ENCODE results near the gene CMTM7. TPM values are rescaled to one million over a fixed set of nuclear protein-coding genes. Genes with fewer than 3 reads are reported as not detected.

The CMTM7 gene
- total and polyA plus RNA-seq, 10 of the 15 experiments (the other 5 are each of a cell fraction or from before 2014, with no cell fraction given), result 3.7 to 36.4 (median 14.7) TPM

DNA sequence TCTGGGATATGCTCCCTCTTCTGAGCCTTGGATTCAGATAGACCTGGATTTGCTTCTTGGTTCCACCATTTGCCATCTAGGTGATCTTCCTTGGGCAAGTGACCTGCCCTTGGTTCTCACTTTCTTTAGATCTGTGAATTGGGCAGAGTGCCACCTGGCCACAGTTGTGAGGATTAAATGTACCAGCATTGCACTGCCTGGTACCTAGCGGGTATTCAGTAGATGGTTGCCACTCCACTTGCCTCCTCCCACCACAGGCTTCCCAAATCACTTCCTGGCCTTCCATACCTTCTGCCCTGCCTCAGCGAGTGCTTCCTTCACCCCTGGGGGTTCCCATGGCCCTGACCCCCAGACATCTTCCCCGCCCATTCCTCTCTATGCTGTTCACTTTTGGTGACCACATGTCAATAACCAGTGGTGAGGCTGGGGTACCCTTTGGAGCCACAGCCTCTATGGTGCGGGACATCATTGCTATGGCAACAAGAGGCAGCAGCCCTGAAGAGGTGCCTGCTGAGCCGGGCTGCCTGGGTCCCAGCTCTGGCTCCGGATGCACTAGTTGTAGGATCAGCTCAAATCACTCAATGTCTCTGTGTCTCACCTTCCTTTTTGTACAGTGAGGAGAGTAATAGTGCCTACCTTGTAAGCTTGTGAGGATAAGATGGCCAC lies 40.5 kb downstream of the CMTM7 start (continued):
- TF ChIP-seq, protein P1, sequence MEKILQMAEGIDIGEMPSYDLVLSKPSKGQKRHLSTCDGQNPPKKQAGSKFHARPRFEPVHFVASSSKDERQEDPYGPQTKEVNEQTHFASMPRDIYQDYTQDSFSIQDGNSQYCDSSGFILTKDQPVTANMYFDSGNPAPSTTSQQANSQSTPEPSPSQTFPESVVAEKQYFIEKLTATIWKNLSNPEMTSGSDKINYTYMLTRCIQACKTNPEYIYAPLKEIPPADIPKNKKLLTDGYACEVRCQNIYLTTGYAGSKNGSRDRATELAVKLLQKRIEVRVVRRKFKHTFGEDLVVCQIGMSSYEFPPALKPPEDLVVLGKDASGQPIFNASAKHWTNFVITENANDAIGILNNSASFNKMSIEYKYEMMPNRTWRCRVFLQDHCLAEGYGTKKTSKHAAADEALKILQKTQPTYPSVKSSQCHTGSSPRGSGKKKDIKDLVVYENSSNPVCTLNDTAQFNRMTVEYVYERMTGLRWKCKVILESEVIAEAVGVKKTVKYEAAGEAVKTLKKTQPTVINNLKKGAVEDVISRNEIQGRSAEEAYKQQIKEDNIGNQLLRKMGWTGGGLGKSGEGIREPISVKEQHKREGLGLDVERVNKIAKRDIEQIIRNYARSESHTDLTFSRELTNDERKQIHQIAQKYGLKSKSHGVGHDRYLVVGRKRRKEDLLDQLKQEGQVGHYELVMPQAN (conservative IDR thresholded peaks at IDR 0.05), result no peak
- TF ChIP-seq ATF7 (IDR thresholded peaks at IDR 0.05; ENCODE audit: low read depth) (no peak), LARP7 (IDR thresholded peaks at IDR 0.05) (no peak), TCF12 (IDR thresholded peaks at IDR 0.05; ENCODE audit: low read depth, low read length) (no peak), YBX1 (IDR thresholded peaks at IDR 0.05) (no peak), HCFC1 (IDR thresholded peaks at IDR 0.05; ENCODE audit: low read length) (no peak)

DNA sequence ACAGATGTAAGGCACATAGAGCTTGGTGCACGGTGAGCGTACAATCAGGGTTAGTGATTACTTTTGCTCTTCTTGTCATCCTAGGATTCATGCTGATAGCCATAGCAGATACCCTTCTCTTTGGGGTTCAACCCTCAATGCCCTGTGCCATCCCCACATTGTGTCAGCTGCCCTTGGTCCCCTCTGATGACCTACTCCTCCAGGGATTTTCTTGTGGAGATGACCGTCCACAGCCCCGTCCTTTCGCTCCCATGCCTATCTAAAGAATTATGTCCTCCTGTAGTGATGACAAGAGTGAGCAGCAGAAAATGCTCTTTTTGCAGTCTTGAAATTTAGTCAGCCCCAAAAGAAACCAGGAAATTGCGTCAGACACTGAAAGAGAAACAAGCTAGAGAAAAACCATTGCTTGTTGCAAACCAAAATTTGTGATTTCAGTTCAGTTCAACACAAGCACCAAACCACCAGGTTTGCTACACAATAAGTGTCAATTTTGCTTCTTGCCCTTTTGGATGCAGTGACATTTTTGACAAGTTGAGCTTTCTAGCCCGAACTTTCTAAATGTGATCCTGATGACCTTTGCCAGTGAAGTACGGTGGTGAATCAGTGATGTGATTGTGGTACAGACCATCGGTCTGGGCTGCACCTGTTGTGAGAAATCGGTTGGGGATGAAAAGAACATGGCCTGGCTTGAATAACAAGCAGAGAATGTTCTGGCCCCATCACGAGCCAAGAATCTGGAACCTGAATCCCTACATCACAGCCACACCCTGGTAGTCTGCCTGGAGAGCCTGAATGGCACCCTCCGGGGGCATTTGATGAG lies 41.3 kb downstream of the CMTM7 start:
- Histone ChIP-seq H3K4me1 (ENCODE audit: control insufficient read depth, insufficient read depth, low read length) (peaks cover 55% of the 10 kb centered on the region), H3K9ac (ENCODE audit: control insufficient read depth, insufficient read depth, low read length) (no peak overlapping the region), H3K4me3 (peak overlapping the region; percentile 55; the same call in 1 of the 2 replicates), H3K36me3 (ENCODE audit: control insufficient read depth in 2 of 2, insufficient read depth in 2 of 2, low read length in 1 of 2) (no peaks in the 10 kb centered on the region), H3K9me3 (replicated peaks; ENCODE audit: control insufficient read depth, insufficient read depth, low read length) (no peaks in the 10 kb centered on the region), H3K4me2 (ENCODE audit: control insufficient read depth, insufficient read depth) (peak overlapping the region; percentile 44), H4K20me1 (ENCODE audit: control insufficient read depth, insufficient read depth) (no peaks in the 10 kb centered on the region), H3K27ac (ENCODE audit: control insufficient read depth, insufficient read depth) (peak overlapping the region; percentile 53), H3K79me2 (ENCODE audit: control insufficient read depth, insufficient read depth, low read length) (no peaks in the 10 kb centered on the region), H3K27me3 (replicated peaks in 1 of 2; ENCODE audit: control insufficient read depth in 2 of 2, insufficient read depth in 2 of 2, low read length in 1 of 2) (no peaks in the 10 kb centered on the region; a peak in 1 of 4 replicates), H2AFZ (ENCODE audit: control insufficient read depth, low read depth, low read length) (peak overlapping the region; percentile 35)
- in situ Hi-C loops (cut with MboI), result no loop called here
- ChIA-PET CTCF (interaction anchor here (0.9 to 10.6 kb wide), 10 partner anchors 8 to 58 kb away, joined by 3 to 88 read pairs (median 4); no protein-coding TSS in a partner anchor), POLR2A (interaction anchor here (0.6 to 2.7 kb wide), 9 partner anchors 9 to 89 kb away, joined by 3 to 26 read pairs (median 5); no protein-coding TSS in a partner anchor), RAD21 (ENCODE audit: unreplicated experiment) (interaction anchor here (0.6 to 3.1 kb wide), 11 partner anchors 11 to 69 kb away, joined by 3 to 45 read pairs (median 4); partner anchors contain the start of gene CMTM6), SMC1A (ENCODE audit: uncharacterized antibody, unreplicated experiment) (interaction anchor here (0.8 to 14.2 kb wide), 19 partner anchors 8 to 1209 kb away, joined by 3 to 307 read pairs (median 5); partner anchors contain the start of gene CMTM6)
- TSS peak; percentile 58 for BruUV-seq (replicated peaks)
- ATAC-seq, result peak; percentile 49
- peak; percentile 84 for FAIRE-seq
- intact Hi-C loops (cut with micrococcal nuclease; ENCODE audit: unreplicated experiment), result loop anchor here (2.0 kb wide), 1 partner anchor 36 kb away; no protein-coding TSS in a partner anchor
- 25% methylated on average over 12 of the region's 12 CpGs for WGBS (ENCODE audit: insufficient coverage, insufficient replicate concordance, low lambda C conversion rate, missing lambda C conversion rate)
- peak; percentile 55 for DNase-seq (ENCODE audit: low read depth, low spot score)
- no peak for TF ChIP-seq RBBP5 (conservative IDR thresholded peaks at IDR 0.05)
- TF ChIP-seq POLR2AphosphoS5 (IDR thresholded peaks at IDR 0.05; ENCODE audit: low read length), result 0 out of 2 replicates have a peak, but pooled peaks have one; percentile 18
- no peak for TF ChIP-seq POLR2AphosphoS2 (IDR thresholded peaks at IDR 0.05; ENCODE audit: low read depth, low read length)
- no peak for TF ChIP-seq ELK1 (IDR thresholded peaks at IDR 0.05; ENCODE audit: low read depth, low read length)
- TF ChIP-seq, protein P2, sequence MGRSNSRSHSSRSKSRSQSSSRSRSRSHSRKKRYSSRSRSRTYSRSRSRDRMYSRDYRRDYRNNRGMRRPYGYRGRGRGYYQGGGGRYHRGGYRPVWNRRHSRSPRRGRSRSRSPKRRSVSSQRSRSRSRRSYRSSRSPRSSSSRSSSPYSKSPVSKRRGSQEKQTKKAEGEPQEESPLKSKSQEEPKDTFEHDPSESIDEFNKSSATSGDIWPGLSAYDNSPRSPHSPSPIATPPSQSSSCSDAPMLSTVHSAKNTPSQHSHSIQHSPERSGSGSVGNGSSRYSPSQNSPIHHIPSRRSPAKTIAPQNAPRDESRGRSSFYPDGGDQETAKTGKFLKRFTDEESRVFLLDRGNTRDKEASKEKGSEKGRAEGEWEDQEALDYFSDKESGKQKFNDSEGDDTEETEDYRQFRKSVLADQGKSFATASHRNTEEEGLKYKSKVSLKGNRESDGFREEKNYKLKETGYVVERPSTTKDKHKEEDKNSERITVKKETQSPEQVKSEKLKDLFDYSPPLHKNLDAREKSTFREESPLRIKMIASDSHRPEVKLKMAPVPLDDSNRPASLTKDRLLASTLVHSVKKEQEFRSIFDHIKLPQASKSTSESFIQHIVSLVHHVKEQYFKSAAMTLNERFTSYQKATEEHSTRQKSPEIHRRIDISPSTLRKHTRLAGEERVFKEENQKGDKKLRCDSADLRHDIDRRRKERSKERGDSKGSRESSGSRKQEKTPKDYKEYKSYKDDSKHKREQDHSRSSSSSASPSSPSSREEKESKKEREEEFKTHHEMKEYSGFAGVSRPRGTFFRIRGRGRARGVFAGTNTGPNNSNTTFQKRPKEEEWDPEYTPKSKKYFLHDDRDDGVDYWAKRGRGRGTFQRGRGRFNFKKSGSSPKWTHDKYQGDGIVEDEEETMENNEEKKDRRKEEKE (IDR thresholded peaks at IDR 0.05), result no peak
- TF ChIP-seq CTCF (IDR thresholded peaks at IDR 0.05 in 2 of 3, conservative IDR thresholded peaks at IDR 0.05 in 1 of 3; ENCODE audit: control insufficient read depth in 2 of 3, extremely low read depth in 1 of 3, insufficient read depth in 1 of 3, low read depth in 3 of 3, low read length in 3 of 3), result no peak
